ENCODE measurements around the gene PLPP1.
"Not testable (repeated sequence)": the region's sequence is repeated elsewhere in the genome, so short reads cannot be mapped to it uniquely, and the experiment has no call there.

Gene PLPP1

GRCh38 chr5:55546947-55547346 lies 12.2 kb upstream of the PLPP1 start:
- no peak for DNase-seq (ENCODE audit: low read depth, low spot score)

- DNase-seq (ENCODE audit: low read depth, low spot score): no peak
Measured at GRCh38 chr5:55544341-55544740, 9.6 kb upstream of the PLPP1 start.

GRCh38 chr5:55541056-55541635 lies 6.4 kb upstream of the PLPP1 start:
- no peak for DNase-seq (ENCODE audit: low read depth, low spot score)

GRCh38 chr5:55540525-55540924 lies 5.8 kb upstream of the PLPP1 start:
- no peak for DNase-seq (ENCODE audit: low read depth, low spot score)

GRCh38 chr5:55540024-55540423 lies 5.3 kb upstream of the PLPP1 start:
- DNase-seq (ENCODE audit: low read depth, low spot score): no peak

GRCh38 chr5:55538661-55539060 lies 3.9 kb upstream of the PLPP1 start:
- DNase-seq (ENCODE audit: low read depth, low spot score): no peak

- not testable (repeated sequence) for DNase-seq (ENCODE audit: low read depth, low spot score)
Measured at GRCh38 chr5:55537315-55537714, 2.6 kb upstream of the PLPP1 start.

GRCh38 chr5:55535199-55535905 lies 588 bp upstream of the PLPP1 start:
- DNase-seq (ENCODE audit: low read depth, low spot score): no peak

GRCh38 chr5:55533521-55534435 lies 986 bp downstream of the PLPP1 start:
- no peak for DNase-seq (ENCODE audit: low read depth, low spot score)

GRCh38 chr5:55530669-55531068 lies 4.1 kb downstream of the PLPP1 start:
- DNase-seq (ENCODE audit: low read depth, low spot score): no peak

- DNase-seq (ENCODE audit: low read depth, low spot score): no peak
Measured at GRCh38 chr5:55524816-55525215, 9.9 kb downstream of the PLPP1 start.

GRCh38 chr5:55523293-55523692 lies 11.5 kb downstream of the PLPP1 start:
- DNase-seq (ENCODE audit: low read depth, low spot score): no peak

GRCh38 chr5:55521881-55522280 lies 12.9 kb downstream of the PLPP1 start:
- no peak for DNase-seq (ENCODE audit: low read depth, low spot score)

- DNase-seq (ENCODE audit: low read depth, low spot score): no peak
Measured at GRCh38 chr5:55520117-55520839, 14.5 kb downstream of the PLPP1 start.

GRCh38 chr5:55518831-55519390 lies 15.9 kb downstream of the PLPP1 start:
- DNase-seq (ENCODE audit: low read depth, low spot score): no peak

GRCh38 chr5:55517804-55518203 lies 17.0 kb downstream of the PLPP1 start:
- no peak for DNase-seq (ENCODE audit: low read depth, low spot score)

GRCh38 chr5:55511010-55511409 lies 23.8 kb downstream of the PLPP1 start:
- DNase-seq (ENCODE audit: low read depth, low spot score): no peak

GRCh38 chr5:55510523-55510880 lies 24.3 kb downstream of the PLPP1 start:
- DNase-seq (ENCODE audit: low read depth, low spot score): no peak

GRCh38 chr5:55509796-55510522 lies 24.8 kb downstream of the PLPP1 start:
- no peak for DNase-seq (ENCODE audit: low read depth, low spot score)

- DNase-seq (ENCODE audit: low read depth, low spot score): no peak
Measured at GRCh38 chr5:55509097-55509496, 25.7 kb downstream of the PLPP1 start.

- DNase-seq (ENCODE audit: low read depth, low spot score): no peak
Measured at GRCh38 chr5:55507574-55507973, 27.2 kb downstream of the PLPP1 start.

Data from activated CD4-positive, CD25-positive, alpha-beta regulatory T cell treated with anti-CD3 and anti-CD28 coated beads, Interleukin-2, amount 50 U/mL, for 16 hours (primary cell).